Stimulated activated CD8-positive, alpha-beta memory T cell treated with anti-CD3 and anti-CD28 coated beads, Interleukin-4, amount 100 ng/mL, for 4 hours (primary cell): Measurements from ENCODE around the gene POMT1.
A peak's percentile ranks its signal among the peaks of the same experiment; 100 is the strongest.

ENCODE experiments used
- DNase-seq, 2 donors: peaks; one replicate each; pipeline ENCODE4 v3.0.0-alpha.2; 2020; ENCODE audit warnings: low read depth in 2 of 2, low spot score in 1 of 2

POMT1 gene

GRCh38 chr9:131475956-131476776, 26.6 kb upstream of the POMT1 start:
- no peak for DNase-seq

GRCh38 chr9:131476777-131477345, 25.9 kb upstream of the POMT1 start:
- DNase-seq, result no peak

- DNase-seq, result no peak
Observed at GRCh38 chr9:131477367-131477766, 25.4 kb upstream of the POMT1 start.

GRCh38 chr9:131477816-131478419, 24.8 kb upstream of the POMT1 start:
- no peak for DNase-seq

GRCh38 chr9:131478421-131478868, 24.3 kb upstream of the POMT1 start:
- peak; percentile 22 to 31 for DNase-seq

- DNase-seq, result no peak
Observed at GRCh38 chr9:131478911-131479310, 23.8 kb upstream of the POMT1 start.

GRCh38 chr9:131480258-131480657, 22.5 kb upstream of the POMT1 start:
- no peak for DNase-seq

- DNase-seq, result no peak
Observed at GRCh38 chr9:131481441-131482342, 21.0 kb upstream of the POMT1 start.

- DNase-seq, result no peak
Observed at GRCh38 chr9:131482343-131483006, 20.2 kb upstream of the POMT1 start.

- no peak for DNase-seq
Observed at GRCh38 chr9:131483319-131484050, 19.2 kb upstream of the POMT1 start.

- DNase-seq, result no peak
Observed at GRCh38 chr9:131484051-131484445, 18.7 kb upstream of the POMT1 start.

GRCh38 chr9:131484560-131485185, 18.0 kb upstream of the POMT1 start:
- no peak for DNase-seq

GRCh38 chr9:131485206-131485605, 17.5 kb upstream of the POMT1 start:
- no peak for DNase-seq

GRCh38 chr9:131485728-131486422, 16.8 kb upstream of the POMT1 start:
- DNase-seq, result no peak

GRCh38 chr9:131487001-131487400, 15.7 kb upstream of the POMT1 start:
- no peak for DNase-seq

- no peak for DNase-seq
Observed at GRCh38 chr9:131487621-131488031, 15.1 kb upstream of the POMT1 start.

- DNase-seq, result no peak
Observed at GRCh38 chr9:131490514-131490913, 12.2 kb upstream of the POMT1 start.

- no peak for DNase-seq
Observed at GRCh38 chr9:131491001-131491710, 11.6 kb upstream of the POMT1 start.
